Measurements from ENCODE around the gene TIMM22. TPM values are rescaled to one million over a fixed set of nuclear protein-coding genes. Genes with fewer than 3 reads are reported as not detected.

Gene TIMM22
- total RNA-seq, 1 donor, result 15.8 TPM

DNA sequence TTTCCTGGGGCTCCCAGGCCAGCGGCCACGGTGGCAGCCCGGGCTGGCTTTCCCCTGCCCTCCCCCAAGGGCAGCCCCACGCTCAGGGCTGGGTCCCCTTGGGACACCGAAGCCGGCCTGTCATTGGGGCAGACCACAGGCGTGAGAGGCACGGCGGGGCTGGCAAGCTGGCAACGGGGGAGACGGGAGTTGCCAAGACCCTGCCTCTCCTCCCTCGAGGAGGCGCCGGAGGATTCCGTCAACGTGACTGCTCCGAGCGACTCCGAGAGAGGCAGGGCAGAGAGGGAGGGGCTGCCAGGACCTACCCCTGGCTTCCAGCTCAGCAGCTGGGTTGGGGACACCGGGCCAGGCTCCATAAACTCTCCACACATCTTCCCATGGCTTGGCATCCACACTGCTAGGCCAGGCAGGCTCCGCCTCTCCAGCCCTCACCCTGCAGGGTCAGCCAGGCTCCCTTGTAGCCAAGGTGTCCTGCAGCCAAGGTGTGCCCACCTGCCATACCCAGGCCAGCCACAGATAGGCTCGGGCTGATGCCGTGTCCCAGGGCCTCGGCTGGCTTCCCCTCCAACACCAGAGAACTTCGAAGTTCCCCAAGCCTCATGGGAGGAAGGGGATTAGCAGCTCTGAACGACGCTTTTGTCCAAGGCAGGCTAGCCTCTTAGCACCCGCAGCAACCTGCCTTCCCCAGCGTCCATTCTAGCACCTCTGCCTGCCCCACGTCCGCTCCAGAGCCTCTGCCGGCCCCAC, 25.5 kb downstream of the TIMM22 start:
- TF ChIP-seq, protein P1, sequence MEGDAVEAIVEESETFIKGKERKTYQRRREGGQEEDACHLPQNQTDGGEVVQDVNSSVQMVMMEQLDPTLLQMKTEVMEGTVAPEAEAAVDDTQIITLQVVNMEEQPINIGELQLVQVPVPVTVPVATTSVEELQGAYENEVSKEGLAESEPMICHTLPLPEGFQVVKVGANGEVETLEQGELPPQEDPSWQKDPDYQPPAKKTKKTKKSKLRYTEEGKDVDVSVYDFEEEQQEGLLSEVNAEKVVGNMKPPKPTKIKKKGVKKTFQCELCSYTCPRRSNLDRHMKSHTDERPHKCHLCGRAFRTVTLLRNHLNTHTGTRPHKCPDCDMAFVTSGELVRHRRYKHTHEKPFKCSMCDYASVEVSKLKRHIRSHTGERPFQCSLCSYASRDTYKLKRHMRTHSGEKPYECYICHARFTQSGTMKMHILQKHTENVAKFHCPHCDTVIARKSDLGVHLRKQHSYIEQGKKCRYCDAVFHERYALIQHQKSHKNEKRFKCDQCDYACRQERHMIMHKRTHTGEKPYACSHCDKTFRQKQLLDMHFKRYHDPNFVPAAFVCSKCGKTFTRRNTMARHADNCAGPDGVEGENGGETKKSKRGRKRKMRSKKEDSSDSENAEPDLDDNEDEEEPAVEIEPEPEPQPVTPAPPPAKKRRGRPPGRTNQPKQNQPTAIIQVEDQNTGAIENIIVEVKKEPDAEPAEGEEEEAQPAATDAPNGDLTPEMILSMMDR (IDR thresholded peaks at IDR 0.05; ENCODE audit: insufficient read depth, low read length), result no peak

GRCh38 chr17:1024076-1024475, 27.1 kb downstream of the TIMM22 start:
- DNase-seq (ENCODE audit: low read depth), result no peak
- TF ChIP-seq, protein P1 (IDR thresholded peaks at IDR 0.05; ENCODE audit: insufficient read depth, low read length), result no peak
- no peak overlapping the region for H3K4me3 ChIP-seq (ENCODE audit: low read depth, low read length)

More for the DNA sequence above, 25.5 kb downstream of the TIMM22 start:
- no peak overlapping the region for H3K4me3 ChIP-seq (ENCODE audit: low read depth, low read length)
- no peak for DNase-seq (ENCODE audit: low read depth)

DNA sequence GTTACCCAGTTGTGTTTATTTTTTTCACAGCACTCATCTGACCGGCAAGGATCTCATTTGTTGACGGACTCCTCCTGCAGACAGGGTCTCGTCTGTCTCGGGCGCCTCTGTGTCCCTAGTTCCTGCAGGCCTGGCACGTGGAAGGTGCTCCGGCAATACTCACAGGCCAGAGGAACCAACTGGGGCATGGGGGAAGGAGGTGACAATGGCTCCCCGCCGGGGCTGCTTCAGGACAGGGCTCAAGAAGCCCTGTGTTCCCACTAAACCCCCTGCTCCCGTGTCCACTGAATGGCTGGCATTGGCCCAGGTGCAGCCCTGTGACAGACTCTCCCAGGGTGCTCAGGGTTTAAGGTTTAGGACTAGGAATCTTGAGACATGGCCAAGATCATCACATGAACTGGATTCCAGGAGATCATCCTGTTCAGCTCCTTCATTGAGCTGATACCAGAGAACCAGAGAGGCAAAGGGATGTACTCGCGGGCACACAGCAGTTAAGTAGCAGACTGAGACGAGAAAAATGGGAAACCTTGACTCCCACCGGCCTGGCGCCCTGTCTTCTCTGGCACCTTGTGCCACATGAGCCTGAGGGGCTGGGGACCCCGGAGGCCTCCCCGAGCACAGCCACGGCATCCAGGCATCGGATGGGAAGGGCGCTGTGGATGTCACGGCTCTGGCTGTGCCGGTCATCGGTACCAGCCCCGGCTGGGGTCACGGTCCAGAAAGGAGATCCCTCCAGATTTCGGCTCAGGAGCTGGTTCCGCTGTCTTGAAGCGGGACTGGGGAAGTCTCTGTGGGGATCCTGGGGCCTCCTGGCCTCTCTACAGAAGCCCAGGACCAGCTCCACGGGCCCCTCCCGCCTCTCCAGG, 29.0 kb downstream of the TIMM22 start:
- DNase-seq (ENCODE audit: low read depth), result no peak
- TF ChIP-seq, protein P1 (IDR thresholded peaks at IDR 0.05; ENCODE audit: insufficient read depth, low read length), result no peak
- no peak overlapping the region for H3K4me3 ChIP-seq (ENCODE audit: low read depth, low read length)

DNA sequence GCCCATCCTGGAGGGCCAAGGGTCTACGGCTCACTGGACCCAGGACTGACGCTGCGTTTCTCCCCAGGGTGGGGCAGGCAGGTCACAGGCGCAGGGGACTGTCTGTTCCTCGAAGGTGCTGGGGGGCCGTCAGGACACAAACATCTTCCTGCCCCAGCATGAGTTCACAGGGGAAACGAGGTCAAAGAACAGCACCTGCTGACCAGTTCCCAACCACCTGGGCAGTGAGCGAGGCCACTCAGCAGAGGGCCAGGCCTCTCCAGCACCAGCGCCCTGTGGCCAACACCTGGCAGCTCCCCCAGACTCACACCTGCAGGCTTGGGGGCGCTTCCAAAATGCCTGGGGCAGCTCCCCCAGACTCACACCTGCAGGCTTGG, 29.7 kb downstream of the TIMM22 start:
- TF ChIP-seq, protein P1 (IDR thresholded peaks at IDR 0.05; ENCODE audit: insufficient read depth, low read length), result no peak
- no peak for DNase-seq (ENCODE audit: low read depth)

DNA sequence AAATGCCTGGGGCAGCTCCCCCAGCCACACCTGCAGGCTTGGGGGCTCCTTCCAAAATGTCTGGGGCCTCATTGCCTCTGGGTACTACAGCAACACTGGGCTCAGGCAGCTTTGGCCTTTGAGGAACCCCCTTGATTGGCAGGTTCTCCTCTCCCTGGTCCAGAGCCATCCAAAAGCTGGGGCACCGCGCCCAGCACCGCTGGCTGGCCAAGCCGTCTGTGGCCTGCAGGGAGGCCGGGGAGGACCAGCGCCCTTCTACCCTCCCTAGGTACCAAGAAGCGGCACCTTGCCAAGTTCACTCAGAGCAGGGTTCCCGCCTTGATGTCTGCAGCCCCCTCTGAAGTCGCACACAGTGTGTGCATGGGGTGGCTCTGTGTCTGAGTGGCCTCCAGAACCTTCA, 30.1 kb downstream of the TIMM22 start:
- DNase-seq (ENCODE audit: low read depth), result no peak
- TF ChIP-seq, protein P1 (IDR thresholded peaks at IDR 0.05; ENCODE audit: insufficient read depth, low read length), result no peak
- H3K4me3 ChIP-seq (ENCODE audit: low read depth, low read length), result no peak overlapping the region

More for the DNA sequence above, 29.7 kb downstream of the TIMM22 start:
- H3K4me3 ChIP-seq (ENCODE audit: low read depth, low read length), result no peak overlapping the region

GRCh38 chr17:1029196-1029921, 32.4 kb downstream of the TIMM22 start:
- TF ChIP-seq, protein P1 (IDR thresholded peaks at IDR 0.05; ENCODE audit: insufficient read depth, low read length), result no peak
- peak; percentile 58 for DNase-seq (ENCODE audit: low read depth)
- H3K4me3 ChIP-seq (ENCODE audit: low read depth, low read length), result no peak overlapping the region
